ENCODE results near the gene TCHH.

TCHH gene

GRCh38 chr1:152078831-152079441 lies 36.3 kb downstream of the TCHH start:
- DNase-seq (ENCODE audit: insufficient read length, low spot score) (no peak), FAIRE-seq (no peak)
- no peak for TF ChIP-seq CTCF (IDR thresholded peaks at IDR 0.05; ENCODE audit: insufficient read depth, missing control alignments)

DNA sequence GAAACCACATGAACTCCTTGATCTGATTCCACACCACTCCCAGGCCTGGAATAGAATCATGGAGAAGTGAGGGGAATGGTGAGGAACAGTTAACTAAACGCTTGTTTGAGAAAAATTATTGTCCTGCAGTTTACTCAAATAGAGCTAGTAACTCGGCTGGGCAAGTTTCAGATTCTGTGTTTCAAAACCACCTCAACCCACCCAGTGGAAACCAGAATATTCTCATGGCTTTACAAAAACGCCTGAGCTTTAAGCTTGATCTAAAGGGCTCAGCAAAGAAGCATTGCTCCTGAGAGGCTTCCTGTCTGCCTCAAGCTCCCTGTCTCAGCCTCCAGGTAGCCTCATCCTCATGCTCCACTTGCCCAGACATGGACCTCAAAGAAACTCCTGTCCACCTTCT lies 42.9 kb downstream of the TCHH start:
- TF ChIP-seq CTCF (IDR thresholded peaks at IDR 0.05; ENCODE audit: insufficient read depth, missing control alignments), result no peak
- DNase-seq (ENCODE audit: insufficient read length, low spot score), result no peak
- FAIRE-seq, result no peak

GRCh38 chr1:152071123-152071522 lies 44.1 kb downstream of the TCHH start:
- DNase-seq (ENCODE audit: insufficient read length, low spot score) (no peak), FAIRE-seq (no peak)
- TF ChIP-seq CTCF (IDR thresholded peaks at IDR 0.05; ENCODE audit: insufficient read depth, missing control alignments), result no peak

DNA sequence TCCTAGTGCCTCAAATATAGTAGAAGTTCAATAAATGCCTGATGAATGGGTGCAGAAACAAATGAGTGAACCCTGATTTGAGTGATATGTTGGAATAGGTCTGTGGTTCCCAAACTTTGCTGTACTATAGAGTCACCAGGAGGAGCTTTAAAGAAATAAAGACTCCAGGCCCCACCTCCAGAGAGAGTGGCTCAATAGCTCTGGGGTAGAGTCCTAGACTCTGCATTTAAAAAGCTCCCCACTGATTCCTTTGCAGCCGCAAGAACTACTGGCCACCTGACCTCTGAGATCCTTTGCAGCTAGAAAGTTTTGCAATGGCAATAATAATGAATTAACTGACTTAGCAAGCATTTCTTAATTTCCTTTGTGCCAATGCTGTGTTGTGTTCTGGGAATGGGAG lies 47.3 kb downstream of the TCHH start:
- TF ChIP-seq CTCF (IDR thresholded peaks at IDR 0.05; ENCODE audit: insufficient read depth, missing control alignments), result no peak
- DNase-seq (ENCODE audit: insufficient read length, low spot score) (no peak), FAIRE-seq (no peak)

GRCh38 chr1:152067150-152067549 lies 48.1 kb downstream of the TCHH start:
- TF ChIP-seq CTCF (IDR thresholded peaks at IDR 0.05; ENCODE audit: insufficient read depth, missing control alignments), result no peak
- no peak for FAIRE-seq
- no peak for DNase-seq (ENCODE audit: insufficient read length, low spot score)

GRCh38 chr1:152061952-152062351 lies 53.3 kb downstream of the TCHH start:
- DNase-seq (ENCODE audit: insufficient read length, low spot score) (no peak), FAIRE-seq (no peak)
- no peak for TF ChIP-seq CTCF (IDR thresholded peaks at IDR 0.05; ENCODE audit: insufficient read depth, missing control alignments)
